Measurements from ENCODE around the gene KCNJ11.

GRCh38 chr11:17415523-17416104 lies 27.2 kb upstream of the KCNJ11 start:
- no peak for TF ChIP-seq CTCF (IDR thresholded peaks at IDR 0.05)
- no peak for TF ChIP-seq POLR2AphosphoS5 (IDR thresholded peaks at IDR 0.05; ENCODE audit: insufficient read depth in 1 of 2, low read depth in 1 of 2)
- TF ChIP-seq POLR2A (IDR thresholded peaks at IDR 0.05): no peak

Measured in vagina (tissue), 2 donors.